Neural progenitor cell (in vitro differentiated cells): Measurements from ENCODE around the gene PEX5L.

Experiments
- CTCF ChIP-seq: fragments of 200-600 bp; sonication (generic); IDR thresholded peaks from 2 replicates; pipeline ENCODE4 v1.5.1; 2017; ENCODE audit warnings: antibody characterized with exemption, mild to moderate bottlenecking
- EZH2 ChIP-seq: fragments of 200-600 bp; sonication (generic); IDR thresholded peaks from 2 replicates; pipeline ENCODE4 v1.6.1; 2017; ENCODE audit warnings: antibody characterized with exemption, mild to moderate bottlenecking, moderate library complexity
- EZH2phosphoT487 ChIP-seq: fragments of 200-600 bp; sonication (generic); IDR thresholded peaks from 2 replicates; pipeline ENCODE4 v1.6.1; 2017; ENCODE audit warnings: antibody characterized with exemption

GRCh38 chr3:179872842-179873241 lies 163.9 kb downstream of the PEX5L start:
- TF ChIP-seq CTCF (peak; percentile 49), EZH2 (no peak), EZH2phosphoT487 (no peak)
